ENCODE data around the gene SAMMSON. TPM values are rescaled to one million over a fixed set of nuclear protein-coding genes. Genes with fewer than 3 reads are reported as not detected.

SAMMSON gene
- polyA plus RNA-seq, 1 experiment = not detected

DNA sequence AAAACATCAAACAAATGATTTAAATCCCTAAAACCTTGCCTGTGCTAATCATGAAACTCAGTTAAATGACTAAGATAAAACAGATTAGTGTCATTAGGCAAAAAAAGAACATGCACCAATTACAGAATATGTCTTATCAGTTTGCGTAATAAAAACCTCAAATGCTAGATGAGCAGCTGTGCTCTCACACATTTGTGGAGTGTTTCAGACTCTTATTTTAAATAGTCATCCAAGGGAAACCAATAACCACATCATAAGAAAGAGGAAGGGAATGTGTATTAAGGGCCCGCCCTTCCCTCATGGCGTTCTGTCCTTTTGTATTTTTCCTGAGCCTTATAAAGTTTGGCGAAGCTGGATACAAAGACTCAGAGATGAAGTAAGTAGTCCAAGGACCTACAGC is 6.6 kb downstream of the SAMMSON start:
- Histone ChIP-seq H3K36me3 (ENCODE audit: control insufficient read depth, insufficient read depth, low read length) (no peaks in the 10 kb centered on the region), H3K27me3 (ENCODE audit: control insufficient read depth, insufficient read depth, low read length) (no peaks in the 10 kb centered on the region), H3K4me3 (ENCODE audit: low read depth, low read length) (no peak overlapping the region)
- TF ChIP-seq, protein P1, sequence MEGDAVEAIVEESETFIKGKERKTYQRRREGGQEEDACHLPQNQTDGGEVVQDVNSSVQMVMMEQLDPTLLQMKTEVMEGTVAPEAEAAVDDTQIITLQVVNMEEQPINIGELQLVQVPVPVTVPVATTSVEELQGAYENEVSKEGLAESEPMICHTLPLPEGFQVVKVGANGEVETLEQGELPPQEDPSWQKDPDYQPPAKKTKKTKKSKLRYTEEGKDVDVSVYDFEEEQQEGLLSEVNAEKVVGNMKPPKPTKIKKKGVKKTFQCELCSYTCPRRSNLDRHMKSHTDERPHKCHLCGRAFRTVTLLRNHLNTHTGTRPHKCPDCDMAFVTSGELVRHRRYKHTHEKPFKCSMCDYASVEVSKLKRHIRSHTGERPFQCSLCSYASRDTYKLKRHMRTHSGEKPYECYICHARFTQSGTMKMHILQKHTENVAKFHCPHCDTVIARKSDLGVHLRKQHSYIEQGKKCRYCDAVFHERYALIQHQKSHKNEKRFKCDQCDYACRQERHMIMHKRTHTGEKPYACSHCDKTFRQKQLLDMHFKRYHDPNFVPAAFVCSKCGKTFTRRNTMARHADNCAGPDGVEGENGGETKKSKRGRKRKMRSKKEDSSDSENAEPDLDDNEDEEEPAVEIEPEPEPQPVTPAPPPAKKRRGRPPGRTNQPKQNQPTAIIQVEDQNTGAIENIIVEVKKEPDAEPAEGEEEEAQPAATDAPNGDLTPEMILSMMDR (IDR thresholded peaks at IDR 0.05; ENCODE audit: insufficient read depth, low read depth, low read length) = no peak
- CTCF ChIA-PET = no interaction called here
- POLR2A ChIA-PET = no interaction called here
- no peak for DNase-seq (ENCODE audit: low read depth)

DNA sequence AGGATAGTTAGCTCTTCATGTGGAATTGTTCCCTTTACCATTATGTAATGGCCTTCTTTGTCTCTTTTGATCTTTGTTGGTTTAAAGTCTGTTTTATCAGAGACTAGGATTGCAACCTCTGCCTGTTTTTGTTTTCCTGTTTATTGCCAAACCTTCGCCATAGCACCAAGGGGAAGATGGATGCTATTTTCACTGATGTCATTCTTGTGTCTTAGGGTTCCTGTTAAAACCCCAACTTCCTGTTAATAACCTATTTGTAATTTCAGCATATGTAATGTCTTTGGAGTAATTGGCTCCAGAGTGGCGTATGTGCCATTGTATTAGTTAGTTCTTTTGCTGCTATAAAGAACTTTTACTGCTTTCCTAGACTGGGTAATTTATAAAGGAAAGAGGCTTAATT is 10.8 kb downstream of the SAMMSON start:
- no peak for DNase-seq (ENCODE audit: low read depth)
- no peaks in the 10 kb centered on the region for H3K36me3 ChIP-seq (ENCODE audit: control insufficient read depth, insufficient read depth, low read length)
- TF ChIP-seq, protein P1 (IDR thresholded peaks at IDR 0.05; ENCODE audit: insufficient read depth, low read depth, low read length) = no peak
- CTCF ChIA-PET = no interaction called here
- POLR2A ChIA-PET = no interaction called here
- H3K4me3 ChIP-seq (ENCODE audit: low read depth, low read length) = no peak overlapping the region
- H3K27me3 ChIP-seq (ENCODE audit: control insufficient read depth, insufficient read depth, low read length) = no peaks in the 10 kb centered on the region

DNA sequence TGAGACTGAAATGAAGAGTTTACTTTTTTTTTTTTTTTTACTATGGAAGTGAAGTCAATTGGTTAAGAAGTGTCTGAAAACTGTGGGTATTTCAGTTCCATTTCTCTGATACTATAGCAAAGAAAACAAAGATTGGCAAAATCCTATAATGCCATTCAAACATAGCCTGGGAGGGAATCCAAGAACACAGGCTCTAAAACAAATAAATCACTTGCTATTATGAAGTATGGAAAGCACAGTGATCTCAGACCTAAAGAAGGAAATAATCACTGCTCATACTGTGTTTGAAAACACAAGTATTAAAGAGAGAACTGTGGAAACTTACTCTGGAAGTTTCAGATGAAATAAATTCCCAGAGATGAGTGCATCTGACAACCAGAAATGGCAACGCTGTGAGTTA is 12.0 kb downstream of the SAMMSON start:
- no peak for DNase-seq (ENCODE audit: low read depth)
- no peaks in the 10 kb centered on the region for H3K27me3 ChIP-seq (ENCODE audit: control insufficient read depth, insufficient read depth, low read length)
- TF ChIP-seq, protein P1 (IDR thresholded peaks at IDR 0.05; ENCODE audit: insufficient read depth, low read depth, low read length) = no peak
- POLR2A ChIA-PET = no interaction called here
- no peaks in the 10 kb centered on the region for H3K36me3 ChIP-seq (ENCODE audit: control insufficient read depth, insufficient read depth, low read length)
- CTCF ChIA-PET = no interaction called here
- H3K4me3 ChIP-seq (ENCODE audit: low read depth, low read length) = no peak overlapping the region

DNA sequence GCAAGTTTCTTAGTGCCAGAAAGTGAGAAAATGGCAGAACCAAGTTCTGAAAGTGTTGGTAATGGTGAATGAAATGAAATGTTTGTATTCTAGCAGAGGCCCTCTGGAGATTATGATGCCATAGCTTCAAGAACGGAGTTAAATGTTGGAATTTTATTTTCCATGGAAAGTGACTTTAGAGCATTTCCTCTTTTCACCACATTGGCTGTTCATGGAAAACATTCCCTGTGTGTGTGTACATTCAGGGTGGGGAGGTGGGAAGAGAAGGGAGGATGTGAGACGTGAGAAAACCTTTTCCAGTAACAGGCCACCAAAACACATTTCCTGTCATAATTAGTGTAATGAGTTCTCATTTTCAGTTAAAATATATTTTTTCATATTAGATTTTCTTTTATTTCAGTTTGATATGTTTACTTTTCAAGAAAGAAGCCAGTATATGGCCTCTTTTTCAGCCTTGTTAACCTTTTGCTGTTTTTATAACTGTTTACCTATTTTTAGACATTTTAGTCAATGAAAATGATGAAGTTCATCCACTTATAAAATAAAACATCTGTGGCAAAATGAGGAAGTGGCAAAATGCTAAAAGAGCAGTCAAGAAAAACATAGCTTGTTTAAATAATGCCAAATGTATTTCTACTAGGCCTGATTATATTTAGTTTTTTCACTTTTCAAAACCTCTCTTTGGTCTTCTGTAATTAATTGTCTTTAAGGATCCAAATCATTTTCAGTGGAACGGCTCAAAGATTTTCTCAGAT is 21.6 kb downstream of the SAMMSON start:
- ChIA-PET POLR2A (no interaction called here), CTCF (no interaction called here)
- no peaks in the 10 kb centered on the region for H3K36me3 ChIP-seq (ENCODE audit: control insufficient read depth, insufficient read depth, low read length)
- no peak for DNase-seq (ENCODE audit: low read depth)
- TF ChIP-seq, protein P1 (IDR thresholded peaks at IDR 0.05; ENCODE audit: insufficient read depth, low read depth, low read length) = no peak
- no peaks in the 10 kb centered on the region for H3K27me3 ChIP-seq (ENCODE audit: control insufficient read depth, insufficient read depth, low read length)
- no peak overlapping the region for H3K4me3 ChIP-seq (ENCODE audit: low read depth, low read length)

DNA sequence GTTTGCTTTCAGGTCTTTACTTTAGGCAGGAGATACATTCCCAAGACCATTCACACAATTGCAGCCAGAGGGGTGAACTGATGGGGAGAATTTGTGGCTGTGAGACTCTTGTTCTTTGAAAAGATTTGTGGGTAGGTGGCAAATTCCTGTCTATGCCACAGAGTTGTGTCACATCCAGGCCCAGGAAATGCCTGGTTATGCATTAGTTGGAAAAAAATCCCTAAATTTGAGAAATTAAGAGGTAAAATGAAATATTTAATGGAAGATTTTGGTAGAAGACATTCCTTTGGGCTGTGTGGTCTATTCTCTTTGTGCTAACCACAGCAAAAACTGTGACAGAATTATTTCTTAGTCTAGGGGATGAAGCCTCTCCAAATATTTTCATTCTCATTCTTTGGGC is 28.8 kb downstream of the SAMMSON start:
- ChIA-PET CTCF (no interaction called here), POLR2A (no interaction called here)
- no peak for DNase-seq (ENCODE audit: low read depth)
- TF ChIP-seq, protein P1 (IDR thresholded peaks at IDR 0.05; ENCODE audit: insufficient read depth, low read depth, low read length) = no peak
- H3K4me3 ChIP-seq (ENCODE audit: low read depth, low read length) = no peak overlapping the region
- no peaks in the 10 kb centered on the region; the same call in 1 of the 2 replicates for H3K27me3 ChIP-seq (ENCODE audit: control insufficient read depth, insufficient read depth, low read length)
- no peaks in the 10 kb centered on the region for H3K36me3 ChIP-seq (ENCODE audit: control insufficient read depth, insufficient read depth, low read length)
